ENCODE measurements around the gene ACTC1.

GRCh38 chr15:34804113-34804512 is 8.8 kb upstream of the ACTC1 start:
- no peak for TF ChIP-seq CTCF (IDR thresholded peaks at IDR 0.05; ENCODE audit: low read depth, low read length, poor library complexity, severe bottlenecking)
- TF ChIP-seq EZH2phosphoT487 (IDR thresholded peaks at IDR 0.05; ENCODE audit: borderline replicate concordance, low read length): no peak

Data from DOHH2 (cell line).